GM21528 (cell line): ENCODE measurements around the gene PRIMA1.

Experiments used
- ATAC-seq: cut with Tn5 transposase; IDR thresholded peaks from one replicate; pipeline ENCODE4 v1.9.1; 2021; ENCODE audit warnings: mild to moderate bottlenecking, moderate library complexity; ENCODE audit not compliant: unreplicated experiment, low FRiP score

Gene PRIMA1

GRCh38 chr14:93688239-93688666, 100.0 kb downstream of the PRIMA1 start:
- no peak for ATAC-seq

- no peak for ATAC-seq
Measured at GRCh38 chr14:93686268-93686667, 102.0 kb downstream of the PRIMA1 start.

GRCh38 chr14:93685121-93685895, 103.0 kb downstream of the PRIMA1 start:
- no peak for ATAC-seq

GRCh38 chr14:93683226-93683625, 105.1 kb downstream of the PRIMA1 start:
- no peak for ATAC-seq

- no peak for ATAC-seq
Measured at GRCh38 chr14:93682459-93682858, 105.8 kb downstream of the PRIMA1 start.

GRCh38 chr14:93676416-93676958, 111.8 kb downstream of the PRIMA1 start:
- no peak for ATAC-seq

- ATAC-seq: no peak
Measured at GRCh38 chr14:93675651-93676050, 112.6 kb downstream of the PRIMA1 start.

- no peak for ATAC-seq
Measured at GRCh38 chr14:93674343-93674742, 113.9 kb downstream of the PRIMA1 start.

GRCh38 chr14:93669632-93670031, 118.7 kb downstream of the PRIMA1 start:
- no peak for ATAC-seq
